ENCODE measurements around the gene ANKRD16.

GRCh38 chr10:5917305-5917704, 27.6 kb upstream of the ANKRD16 start:
- no peak for TF ChIP-seq CTCF (IDR thresholded peaks at IDR 0.05)
- no peak for TF ChIP-seq EP300 (IDR thresholded peaks at IDR 0.05)
- TF ChIP-seq POLR2AphosphoS5 (IDR thresholded peaks at IDR 0.05), result no peak
- no peak for TF ChIP-seq POLR2A (IDR thresholded peaks at IDR 0.05)
